HG02938 (cell line): ENCODE data around the gene B3GALNT1.

Source experiments
- ATAC-seq: cut with Tn5 transposase; IDR thresholded peaks from one replicate; pipeline ENCODE4 v1.9.1; 2021; ENCODE audit warnings: mild to moderate bottlenecking, moderate library complexity; ENCODE audit not compliant: unreplicated experiment

Gene B3GALNT1

DNA sequence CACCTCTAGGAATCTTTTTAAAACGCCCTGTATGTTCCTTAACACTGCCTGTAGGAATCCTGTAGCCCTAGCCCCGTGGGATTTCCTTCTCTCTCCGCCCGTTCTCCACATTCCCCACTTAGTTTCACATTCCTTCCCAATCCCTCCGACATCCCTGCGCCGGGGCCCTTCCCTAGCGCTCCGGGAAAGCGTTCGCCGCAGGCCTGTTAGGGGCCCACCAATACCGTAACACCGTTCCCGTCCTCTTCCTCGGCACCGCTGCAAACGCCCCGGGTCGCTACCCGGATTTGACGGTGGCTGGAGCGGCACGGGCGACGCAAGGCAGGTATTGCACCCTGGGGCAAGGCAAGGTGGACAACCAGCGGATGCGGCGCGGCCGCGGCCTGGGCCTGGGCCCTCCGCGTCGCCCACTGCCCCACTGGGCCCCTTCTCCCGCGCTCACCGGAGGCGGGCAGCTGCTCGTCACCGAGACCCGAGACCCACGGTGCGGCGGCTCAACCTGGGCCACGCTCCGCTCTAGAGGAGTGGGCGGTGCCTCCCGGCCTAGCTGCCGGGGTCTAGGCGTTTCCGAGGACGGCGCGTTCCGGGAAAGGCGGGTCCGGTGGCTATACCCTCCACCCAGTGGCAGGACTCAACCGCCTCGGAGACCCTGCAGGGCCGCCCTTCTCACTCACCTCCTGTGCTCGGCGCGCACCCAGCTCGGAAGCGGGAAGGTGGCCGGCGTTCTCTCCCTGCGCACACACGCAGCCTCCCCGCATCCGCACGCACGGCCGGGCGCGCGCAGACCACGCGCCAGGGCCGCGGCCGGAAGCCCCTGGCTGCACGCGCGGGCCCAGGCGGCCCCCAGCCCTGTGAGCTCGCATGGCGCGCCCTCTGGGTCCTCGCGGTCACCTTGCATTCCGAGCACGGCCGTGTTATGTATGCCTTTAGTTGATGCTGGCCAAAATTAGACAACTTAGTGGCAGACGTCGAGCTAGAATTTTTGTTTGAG lies at the start of gene B3GALNT1:
B3GALNT1 (minus strand) TSS at position 789 of the 991 bp plus-strand sequence. CDS start 18,595 bp downstream, outside the sequence.
- peak; percentile 68 for ATAC-seq

GRCh38 chr3:161153480-161153879 lies 48.3 kb upstream of the B3GALNT1 start:
- no peak for ATAC-seq

GRCh38 chr3:161150001-161150525 lies 44.9 kb upstream of the B3GALNT1 start:
- no peak for ATAC-seq

DNA sequence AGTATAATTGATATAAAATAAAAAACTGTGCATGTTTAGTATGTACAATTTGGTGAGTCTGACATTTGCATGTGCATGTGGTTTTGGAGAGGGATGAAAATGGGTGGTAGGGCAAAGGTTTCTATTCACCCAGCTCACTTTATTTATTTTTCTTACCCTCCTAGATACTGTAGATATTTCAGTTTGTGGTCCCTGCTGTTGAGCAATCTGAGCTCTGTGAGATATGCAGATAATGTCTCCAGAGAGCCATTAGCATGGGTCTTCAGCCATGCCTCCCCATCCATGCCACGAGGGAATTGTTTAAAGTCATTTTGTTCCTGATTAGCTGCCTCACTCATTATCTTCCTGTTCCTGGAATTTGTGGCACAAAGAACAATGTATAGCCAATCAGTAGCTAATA lies 44.4 kb upstream of the B3GALNT1 start:
- no peak for ATAC-seq

- ATAC-seq = no peak
These were observed 43.8 kb upstream of the B3GALNT1 start for GRCh38 chr3:161148832-161149475.

GRCh38 chr3:161142486-161142885 lies 37.3 kb upstream of the B3GALNT1 start:
- ATAC-seq = no peak

DNA sequence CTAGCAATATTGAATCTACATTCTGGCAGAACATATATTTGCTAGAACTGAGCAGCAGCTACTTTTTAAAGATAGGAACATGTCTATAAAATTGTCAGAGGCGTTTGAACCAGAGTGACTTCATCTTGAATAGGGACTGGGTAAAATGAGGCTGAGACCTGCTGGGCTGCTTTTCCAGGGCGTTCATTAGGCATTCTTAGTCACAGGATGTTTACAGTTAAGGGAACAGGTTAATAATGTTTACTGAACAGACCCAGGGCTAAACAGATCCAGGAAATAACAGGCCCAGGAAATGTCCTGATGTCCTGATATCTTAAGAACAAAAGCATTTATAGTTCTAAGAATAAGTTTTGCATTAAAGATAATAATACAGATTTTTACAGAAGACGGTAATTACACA lies 34.5 kb upstream of the B3GALNT1 start:
- ATAC-seq = no peak

DNA sequence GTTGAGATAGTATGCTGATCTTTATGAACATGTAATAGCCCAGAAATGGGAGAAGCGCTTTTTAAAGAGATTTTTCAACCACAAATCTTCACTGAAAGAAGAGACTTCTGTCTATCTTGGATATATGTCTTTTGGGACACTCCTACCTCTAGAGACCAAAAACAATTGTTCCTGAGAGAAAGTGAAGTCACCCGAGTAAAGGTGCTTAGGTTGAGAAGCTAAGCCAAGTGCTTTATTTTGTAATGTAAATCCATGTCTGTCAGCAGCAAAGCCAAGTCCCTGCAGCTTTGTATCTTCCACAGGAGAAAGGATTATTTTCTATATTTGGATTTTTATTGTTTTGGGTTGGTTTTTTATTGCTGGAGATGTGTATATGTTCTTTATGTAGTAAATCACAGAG lies 32.1 kb upstream of the B3GALNT1 start:
- no peak for ATAC-seq

DNA sequence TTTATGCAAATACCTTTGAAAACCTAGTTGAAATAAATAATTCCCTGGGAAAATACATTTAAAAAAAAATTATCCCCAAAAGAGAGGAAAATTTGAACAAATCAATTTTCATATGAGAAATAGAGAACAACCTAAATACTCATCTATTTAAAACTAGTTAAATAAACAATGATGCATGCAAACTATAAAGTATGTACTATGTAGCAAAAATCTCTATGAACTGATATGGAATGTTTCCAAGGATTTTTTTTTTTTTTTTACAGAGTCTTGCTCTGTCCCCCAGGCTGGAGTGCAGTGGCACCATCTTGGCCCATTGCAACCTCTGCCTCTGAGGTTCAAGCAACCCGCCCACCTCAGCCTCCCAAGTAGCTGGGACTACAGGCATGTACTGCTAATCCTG lies 27.2 kb upstream of the B3GALNT1 start:
- ATAC-seq = no peak

- ATAC-seq = no peak
These were observed 21.3 kb upstream of the B3GALNT1 start for GRCh38 chr3:161126495-161126894.

- ATAC-seq = no peak
These were observed 12.5 kb upstream of the B3GALNT1 start for GRCh38 chr3:161117646-161118045.

- ATAC-seq = no peak
These were observed 3.7 kb upstream of the B3GALNT1 start for GRCh38 chr3:161108840-161109239.

GRCh38 chr3:161107311-161107710 lies 2.2 kb upstream of the B3GALNT1 start:
- ATAC-seq = no peak

- ATAC-seq = no peak
These were observed 1.3 kb downstream of the B3GALNT1 start for GRCh38 chr3:161103776-161104385.

DNA sequence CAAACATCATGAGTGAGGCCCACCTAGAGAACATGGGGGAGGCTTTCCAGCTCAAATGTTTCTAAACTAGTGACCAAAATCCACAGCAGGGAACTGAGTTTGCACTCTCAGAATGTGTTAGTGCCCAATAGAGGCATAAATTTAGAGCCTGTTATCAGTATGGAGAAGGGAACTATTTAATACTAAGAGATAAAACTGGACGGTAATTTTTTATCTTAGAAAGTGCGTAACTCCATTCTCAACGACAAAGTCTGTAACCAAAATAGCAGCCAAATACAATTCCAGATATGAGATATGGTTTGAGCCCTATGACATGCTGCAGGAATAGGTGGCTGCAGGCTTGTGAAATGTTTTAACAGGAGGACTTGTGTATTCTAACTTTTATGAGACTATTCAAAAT lies 3.5 kb downstream of the B3GALNT1 start:
- ATAC-seq = no peak

DNA sequence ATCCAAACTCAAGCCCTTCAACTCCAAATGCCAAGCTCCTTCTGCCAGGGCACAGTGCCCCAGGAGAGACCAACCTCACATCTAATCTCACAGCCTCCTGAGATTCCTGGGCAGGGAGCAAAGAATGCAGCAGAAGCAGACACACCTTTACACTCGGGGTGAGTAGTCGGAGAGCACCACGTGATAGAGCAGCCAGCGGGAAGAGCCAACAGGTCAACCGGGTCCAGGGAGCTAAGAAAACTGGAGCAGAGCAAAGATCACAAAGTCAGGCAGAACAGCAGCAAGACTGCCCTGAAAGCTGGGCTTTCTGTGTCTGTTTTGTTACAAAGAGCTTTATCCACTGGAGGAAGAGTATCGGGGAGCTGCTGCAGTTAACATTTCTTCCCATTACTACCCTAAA lies 4.2 kb downstream of the B3GALNT1 start:
- ATAC-seq = no peak

- ATAC-seq = no peak
These were observed 8.3 kb downstream of the B3GALNT1 start for GRCh38 chr3:161096771-161097367.

DNA sequence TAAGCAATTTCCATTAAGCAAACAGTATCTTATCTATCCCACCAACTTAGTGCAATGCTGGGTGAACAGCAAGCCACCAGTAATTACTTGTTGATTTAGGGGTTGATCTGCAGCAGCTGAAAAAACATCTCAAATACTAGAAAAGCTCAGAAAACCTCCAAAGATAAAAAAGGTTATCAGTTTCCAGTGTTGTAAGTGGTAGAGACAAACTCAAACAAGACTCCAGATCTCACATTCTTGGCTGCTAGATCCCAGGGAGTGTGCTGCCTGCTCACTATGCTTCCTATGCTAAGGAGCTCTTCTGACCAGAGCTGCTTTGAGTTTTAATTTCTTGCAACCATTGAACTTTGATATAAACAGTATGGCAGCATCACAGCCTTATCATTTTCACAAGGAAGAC lies 11.3 kb downstream of the B3GALNT1 start:
- no peak for ATAC-seq

DNA sequence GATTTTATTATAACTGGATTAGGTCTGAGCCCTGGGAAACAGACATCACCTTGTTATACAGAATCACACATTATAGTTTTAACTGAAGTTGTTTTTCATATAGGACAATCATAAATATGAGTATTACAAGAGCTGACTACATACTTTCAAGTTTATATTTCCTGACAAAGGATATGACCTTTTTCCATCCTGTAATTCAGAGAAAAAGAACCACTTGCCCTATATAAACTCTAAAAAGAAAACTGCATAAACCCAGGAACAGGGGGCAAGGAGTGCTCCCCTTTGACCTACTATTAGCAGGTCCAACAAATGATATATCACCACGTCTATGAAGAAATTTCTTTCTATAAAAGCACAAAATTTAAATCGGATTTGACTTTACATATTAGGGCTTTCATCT lies 20.9 kb downstream of the B3GALNT1 start:
- no peak for ATAC-seq

- ATAC-seq = no peak
These were observed 22.0 kb downstream of the B3GALNT1 start for GRCh38 chr3:161083131-161083530.

DNA sequence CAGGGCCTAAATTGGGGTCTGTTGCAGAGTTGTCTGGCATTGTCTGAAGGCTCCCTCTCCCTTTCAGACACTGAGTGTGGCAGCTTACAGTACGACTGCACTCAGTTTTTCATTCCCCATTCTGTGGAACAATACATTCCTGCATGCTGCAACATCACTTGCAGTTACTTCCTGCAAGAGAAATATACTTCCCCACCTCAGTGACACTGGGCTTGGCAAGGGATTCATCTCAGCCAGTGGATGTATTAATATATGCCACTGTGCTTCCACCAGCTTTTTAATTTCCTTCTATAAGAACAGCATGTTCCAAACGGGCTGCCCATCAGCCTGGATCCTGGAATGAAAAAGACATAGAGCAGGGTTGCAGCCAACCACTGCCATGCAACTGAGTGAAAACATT lies 23.1 kb downstream of the B3GALNT1 start:
- ATAC-seq = peak; percentile 25
